ENCODE measurements around the gene LAMTOR2. TPM values are rescaled to one million over a fixed set of nuclear protein-coding genes. Genes with fewer than 3 reads are reported as not detected.
A peak's percentile ranks its signal among the peaks of the same experiment; 100 is the strongest.

LAMTOR2 gene
- total and polyA plus RNA-seq, 2 of the 8 experiments (the other 6 are each of a cell fraction or from before 2014, with no cell fraction given), result 54.7 to 122 TPM

DNA sequence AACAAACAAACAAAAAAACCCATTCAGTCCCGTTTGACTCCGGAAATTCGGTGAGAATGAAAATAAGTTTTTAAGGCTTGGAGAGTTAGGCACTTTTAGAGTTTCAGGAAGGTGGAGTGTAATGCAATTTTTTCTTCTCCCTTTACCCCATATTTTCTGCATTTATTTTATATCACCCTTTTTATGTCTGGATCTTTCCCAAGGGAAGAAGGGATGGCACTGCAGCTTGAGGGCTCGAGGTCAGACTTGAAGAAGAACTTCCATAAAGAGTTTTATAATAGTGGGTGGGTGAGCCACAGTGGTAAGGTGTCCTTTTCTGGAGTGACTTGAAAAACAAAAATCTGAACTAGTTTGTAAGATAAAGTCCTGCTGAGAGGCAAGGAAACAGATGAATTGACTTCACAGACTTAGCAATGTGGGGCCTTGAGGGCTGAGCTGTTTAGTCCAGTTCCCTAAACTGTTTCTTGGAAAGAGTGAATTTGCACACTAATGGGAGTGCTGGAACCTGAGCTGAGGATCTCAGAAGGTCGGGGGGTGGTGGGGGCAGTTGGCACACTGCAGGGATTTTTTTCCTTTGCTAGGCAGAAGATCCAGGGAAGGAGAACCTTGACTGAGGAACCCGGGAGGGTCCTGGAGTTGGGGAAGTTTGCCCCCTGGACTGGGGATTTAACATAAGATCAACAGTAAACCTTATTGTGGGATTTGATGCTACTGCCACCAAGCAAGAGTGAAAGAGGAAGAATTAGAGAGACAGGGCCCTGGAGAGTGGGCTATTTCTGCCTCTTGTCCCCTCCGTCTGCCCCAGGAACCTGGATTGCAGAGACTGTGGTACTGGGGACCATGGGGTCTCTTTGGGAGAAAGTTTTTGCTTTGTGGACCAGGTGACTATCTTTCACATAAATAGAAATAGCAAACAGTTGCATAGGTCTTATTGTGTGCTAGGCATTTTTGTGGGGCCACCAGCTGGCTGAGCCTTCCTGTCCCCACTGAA is 29.5 kb downstream of the LAMTOR2 start:
- Histone ChIP-seq H2BK12ac (ENCODE audit: low read depth, low read length) (no peak overlapping the region), H2AK5ac (ENCODE audit: low read depth, low read length) (no peak overlapping the region), H2BK15ac (ENCODE audit: low read length) (no peak overlapping the region), H3K56ac (replicated peaks; ENCODE audit: insufficient read length, low read depth, low read length) (no peak overlapping the region), H3K23me2 (ENCODE audit: low read depth, low read length) (peaks cover 6% of the 10 kb centered on the region; the same call in 1 of the 2 replicates), H3K27ac (ENCODE audit: low read depth, low read length) (no peak overlapping the region), H3K4me2 (ENCODE audit: insufficient read depth in 1 of 2, low read depth in 2 of 2, low read length in 2 of 2) (peak overlapping the region; percentile 67 to 76), H3K9ac (replicated peaks in 1 of 4; ENCODE audit: extremely low read depth in 1 of 4, low read depth in 3 of 4, low read length in 3 of 4) (0 out of 7 replicates have a peak overlapping the region, but pooled peaks of 1 of the 4 experiments have one; percentile 15), H4K20me1 (replicated peaks in 1 of 2; ENCODE audit: control insufficient read depth in 1 of 2, insufficient read depth in 2 of 2, low read length in 2 of 2) (peaks cover 8 to 9% of the 10 kb centered on the region in 2 experiments), H3K18ac (ENCODE audit: extremely low read depth, low read length) (no peak overlapping the region; the same call in 1 of the 2 replicates), H3K9me3 (ENCODE audit: insufficient read depth in 2 of 2, low read depth in 1 of 2, low read length in 1 of 2) (no peaks in the 10 kb centered on the region), H3K27me3 (replicated peaks in 1 of 4; ENCODE audit: control insufficient read depth in 3 of 4, extremely low read depth in 1 of 4, insufficient read depth in 3 of 4, low read length in 3 of 4) (no peaks in the 10 kb centered on the region), H3K14ac (ENCODE audit: insufficient read length) (no peak overlapping the region), H3K4me1 (replicated peaks in 1 of 4; ENCODE audit: control insufficient read depth in 3 of 4, insufficient read depth in 4 of 4, low read length in 3 of 4) (peaks cover 2 to 14% (median 9%) of the 10 kb centered on the region in 4 experiments; a peak in 6 of 7 replicates), H3K4ac (replicated peaks; ENCODE audit: insufficient read length, low read depth, low read length) (no peak overlapping the region), H2BK120ac (replicated peaks; ENCODE audit: low read depth, low read length) (no peak overlapping the region), H2AFZ (ENCODE audit: low read length) (no peak overlapping the region), H4K91ac (replicated peaks; ENCODE audit: insufficient read length, low read length) (no peak overlapping the region), H3K36me3 (ENCODE audit: control insufficient read depth in 2 of 4, insufficient read depth in 4 of 4, low read length in 3 of 4) (peaks cover 0 to 3% (median 0%) of the 10 kb centered on the region in 4 experiments; a peak in 1 of 8 replicates), H3K79me1 (ENCODE audit: low read depth, low read length) (peaks cover 12% of the 10 kb centered on the region), H2BK5ac (ENCODE audit: low read depth, low read length) (no peak overlapping the region), H3K23ac (ENCODE audit: insufficient read length) (no peak overlapping the region), H4K5ac (ENCODE audit: insufficient read length, low read depth, low read length) (no peak overlapping the region), H2BK20ac (ENCODE audit: low read length) (no peak overlapping the region), H4K8ac (ENCODE audit: extremely low read depth, insufficient read depth, low read length) (no peak overlapping the region), H3K79me2 (ENCODE audit: control insufficient read depth in 1 of 2, insufficient read depth in 2 of 2, low read length in 2 of 2) (peaks cover 10 to 51% of the 10 kb centered on the region in 2 experiments), H3K4me3 (ENCODE audit: extremely low read depth in 1 of 4, insufficient read depth in 2 of 4, low read depth in 3 of 4, low read length in 4 of 4) (peak overlapping the region; percentile 78 to 98 (median 89))
- WGBS, 2 experiments (ENCODE audit: extremely low coverage in 1 of 2, insufficient coverage in 1 of 2, insufficient read length in 1 of 2, insufficient replicate concordance in 2 of 2, low coverage in 1 of 2, low lambda C conversion rate in 2 of 2, missing lambda C conversion rate in 1 of 2), result 28% methylated on average over 6 of the region's 7 CpGs; no CpG with 5 or more reads in 1 of the 2 experiments
- ChIA-PET CTCF (ENCODE audit: partially characterized antibody) (interaction anchor here (0.7 to 29.5 kb wide), 10 partner anchors 8 to 169 kb away, joined by 3 to 1994 read pairs (median 4); partner anchors contain the start of genes LMNA and UBQLN4), POLR2A (ENCODE audit: partially characterized antibody) (interaction anchor here (0.9 to 29.6 kb wide), 19 partner anchors 10 to 172 kb away, joined by 3 to 763 read pairs (median 11); partner anchors contain the start of genes ARHGEF2, KHDC4, LAMTOR2 and LMNA)
- TF ChIP-seq, protein P1, sequence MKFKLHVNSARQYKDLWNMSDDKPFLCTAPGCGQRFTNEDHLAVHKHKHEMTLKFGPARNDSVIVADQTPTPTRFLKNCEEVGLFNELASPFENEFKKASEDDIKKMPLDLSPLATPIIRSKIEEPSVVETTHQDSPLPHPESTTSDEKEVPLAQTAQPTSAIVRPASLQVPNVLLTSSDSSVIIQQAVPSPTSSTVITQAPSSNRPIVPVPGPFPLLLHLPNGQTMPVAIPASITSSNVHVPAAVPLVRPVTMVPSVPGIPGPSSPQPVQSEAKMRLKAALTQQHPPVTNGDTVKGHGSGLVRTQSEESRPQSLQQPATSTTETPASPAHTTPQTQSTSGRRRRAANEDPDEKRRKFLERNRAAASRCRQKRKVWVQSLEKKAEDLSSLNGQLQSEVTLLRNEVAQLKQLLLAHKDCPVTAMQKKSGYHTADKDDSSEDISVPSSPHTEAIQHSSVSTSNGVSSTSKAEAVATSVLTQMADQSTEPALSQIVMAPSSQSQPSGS (IDR thresholded peaks at IDR 0.05; ENCODE audit: low read length), result 0 out of 2 replicates have a peak, but pooled peaks have one; percentile 15
- TF ChIP-seq NRF1 (IDR thresholded peaks at IDR 0.05; ENCODE audit: low read depth, low read length) (no peak), KDM1A (IDR thresholded peaks at IDR 0.05; ENCODE audit: borderline replicate concordance, low read length) (peak; percentile 96), HDAC2 (IDR thresholded peaks at IDR 0.05; ENCODE audit: borderline replicate concordance in 1 of 2, low read depth in 2 of 2, low read length in 2 of 2) (peak in 1 of 2 experiments; percentile 97; a peak in 1 of 4 replicates)
- no peak for DNase-seq (ENCODE audit: low read depth in 1 of 2, low spot score in 2 of 2)
- FAIRE-seq, result no peak
